SU-DHL-6 (cell line): ENCODE data around the gene FREY1.

Experiments
- EZH2phosphoT487 ChIP-seq: fragments of 200-600 bp; sonication (generic), shearing (Covaris generic); conservative IDR thresholded peaks from 2 replicates; pipeline ENCODE4 v1.6.1; 2018; ENCODE audit warnings: mild to moderate bottlenecking, antibody characterized with exemption, low read length, moderate library complexity, mixed read lengths
- TF ChIP-seq, protein P1 (sequence below): fragments of 200-600 bp; sonication (generic); IDR thresholded peaks from one replicate; pipeline ENCODE4 v1.5.1; 2017; ENCODE audit warnings: antibody characterized with exemption, mild to moderate bottlenecking, low read length, moderate library complexity; ENCODE audit not compliant: insufficient read depth, poor library complexity, severe bottlenecking

DNA sequence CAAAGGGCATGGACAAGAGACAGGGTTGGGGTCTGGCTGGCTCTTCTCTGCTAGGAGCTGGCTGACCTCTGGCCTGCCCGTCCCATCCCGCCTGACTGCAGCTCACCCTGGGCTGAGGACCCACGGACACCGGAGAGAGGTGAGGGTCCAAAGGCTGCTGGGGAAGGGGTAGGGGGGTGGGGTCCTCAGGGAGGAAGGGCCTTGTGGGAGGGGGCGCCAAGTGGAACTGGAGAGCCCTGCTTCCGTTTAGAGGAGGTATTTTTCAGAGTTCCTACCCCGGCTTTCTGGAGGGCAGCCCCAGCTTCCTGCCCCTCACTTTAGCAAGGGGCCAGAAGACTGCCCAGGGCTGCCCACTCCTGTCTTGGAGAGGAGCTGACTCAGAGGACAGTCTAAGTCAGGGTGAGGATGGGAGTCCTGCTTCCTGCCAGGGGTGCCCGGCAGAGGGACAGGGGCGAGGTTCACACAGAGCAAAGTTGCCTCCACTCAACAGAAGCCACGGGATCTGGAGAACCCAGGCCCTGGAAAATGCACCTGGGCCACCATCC, 22.5 kb upstream of the FREY1 start:
- TF ChIP-seq, protein P1, sequence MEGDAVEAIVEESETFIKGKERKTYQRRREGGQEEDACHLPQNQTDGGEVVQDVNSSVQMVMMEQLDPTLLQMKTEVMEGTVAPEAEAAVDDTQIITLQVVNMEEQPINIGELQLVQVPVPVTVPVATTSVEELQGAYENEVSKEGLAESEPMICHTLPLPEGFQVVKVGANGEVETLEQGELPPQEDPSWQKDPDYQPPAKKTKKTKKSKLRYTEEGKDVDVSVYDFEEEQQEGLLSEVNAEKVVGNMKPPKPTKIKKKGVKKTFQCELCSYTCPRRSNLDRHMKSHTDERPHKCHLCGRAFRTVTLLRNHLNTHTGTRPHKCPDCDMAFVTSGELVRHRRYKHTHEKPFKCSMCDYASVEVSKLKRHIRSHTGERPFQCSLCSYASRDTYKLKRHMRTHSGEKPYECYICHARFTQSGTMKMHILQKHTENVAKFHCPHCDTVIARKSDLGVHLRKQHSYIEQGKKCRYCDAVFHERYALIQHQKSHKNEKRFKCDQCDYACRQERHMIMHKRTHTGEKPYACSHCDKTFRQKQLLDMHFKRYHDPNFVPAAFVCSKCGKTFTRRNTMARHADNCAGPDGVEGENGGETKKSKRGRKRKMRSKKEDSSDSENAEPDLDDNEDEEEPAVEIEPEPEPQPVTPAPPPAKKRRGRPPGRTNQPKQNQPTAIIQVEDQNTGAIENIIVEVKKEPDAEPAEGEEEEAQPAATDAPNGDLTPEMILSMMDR: no peak
- no peak for TF ChIP-seq EZH2phosphoT487
